ENCODE data around the gene GATD1. TPM values are rescaled to one million over a fixed set of nuclear protein-coding genes. Genes with fewer than 3 reads are reported as not detected.

The GATD1 gene
- total and polyA plus RNA-seq, 9 of the 15 experiments (the other 6 are each of a cell fraction or from before 2014, with no cell fraction given) = 2.8 to 144 (median 36.9) TPM

GRCh38 chr11:819943-820649, 42.8 kb upstream of the GATD1 start (continued):
- TF ChIP-seq HMGN3 (IDR thresholded peaks at IDR 0.05; ENCODE audit: borderline replicate concordance, extremely low read depth, insufficient read length, low read depth, low read length) (peak; percentile 35), ZNF639 (CRISPR knock-in tag; conservative IDR thresholded peaks at IDR 0.05 in 1 of 2, IDR thresholded peaks at IDR 0.05 in 1 of 2) (no peak), KAT8 (IDR thresholded peaks at IDR 0.05; ENCODE audit: low read depth) (no peak), ZNF263 (CRISPR knock-in tag; IDR thresholded peaks at IDR 0.05; ENCODE audit: borderline replicate concordance) (0 out of 2 replicates have a peak, but pooled peaks have one; percentile 1), ZBTB9 (CRISPR knock-in tag; IDR thresholded peaks at IDR 0.05) (peak; percentile 61; the same call in 1 of the 2 replicates), HDAC1 (IDR thresholded peaks at IDR 0.05) (no peak), CBX1 (IDR thresholded peaks at IDR 0.05; ENCODE audit: low read depth) (no peak), ZNF444 (CRISPR knock-in tag; IDR thresholded peaks at IDR 0.05) (no peak), CBX8 (IDR thresholded peaks at IDR 0.05; ENCODE audit: borderline replicate concordance, extremely low read depth, low read depth, low read length, poor library complexity, severe bottlenecking) (no peak), TCF15 (CRISPR knock-in tag; IDR thresholded peaks at IDR 0.05) (0 out of 2 replicates have a peak, but pooled peaks have one; percentile 43), PTBP1 (IDR thresholded peaks at IDR 0.05; ENCODE audit: low read depth, low read length) (no peak), FUS (optimal IDR thresholded peaks at IDR 0.05; ENCODE audit: low read depth, low read length) (no peak), NRF1 (conservative IDR thresholded peaks at IDR 0.05 in 1 of 2, IDR thresholded peaks at IDR 0.05 in 1 of 2) (peak in 1 of 2 experiments; percentile 35; a peak in 2 of 4 replicates), ZNF384 (IDR thresholded peaks at IDR 0.05; ENCODE audit: low read depth, low read length) (no peak), E2F4 (CRISPR knock-in tag; IDR thresholded peaks at IDR 0.05; ENCODE audit: low read depth) (no peak), ZNF232 (CRISPR knock-in tag; IDR thresholded peaks at IDR 0.05) (no peak), HDGF (IDR thresholded peaks at IDR 0.05) (no peak), ZBTB17 (CRISPR knock-in tag; IDR thresholded peaks at IDR 0.05) (0 out of 2 replicates have a peak, but pooled peaks have one; percentile 35), RBFOX2 (IDR thresholded peaks at IDR 0.05; ENCODE audit: low read depth, low read length) (peak; percentile 66), HMG20B (CRISPR knock-in tag; IDR thresholded peaks at IDR 0.05) (no peak)

Data from K562 (cell line).